Kidney glomerular epithelial cell (primary cell): ENCODE data around the gene SNX10.
"Not testable (repeated sequence)": the region's sequence is repeated elsewhere in the genome, so short reads cannot be mapped to it uniquely, and the experiment has no call there.

ENCODE experiments used
- DNase-seq: peaks from one replicate; lab custom pipeline; 2025; lab: John Stamatoyannopoulos, UW

Gene SNX10

GRCh38 chr7:26291699-26292538 is at the start of gene SNX10:
Gene SNX10 (plus strand): TSS chr7:26291862. CDS start chr7:26346443, 54,581 bp downstream.
- peak; percentile 65 for DNase-seq

- DNase-seq, result no peak
Measured at GRCh38 chr7:26245150-26245549, 46.5 kb upstream of the SNX10 start.

GRCh38 chr7:26250239-26250638 is 41.4 kb upstream of the SNX10 start:
- DNase-seq, result no peak

- not testable (repeated sequence) for DNase-seq
Measured at GRCh38 chr7:26261866-26262265, 29.8 kb upstream of the SNX10 start.

GRCh38 chr7:26265065-26265464 is 26.6 kb upstream of the SNX10 start:
- DNase-seq, result no peak

GRCh38 chr7:26265499-26266075 is 26.1 kb upstream of the SNX10 start:
- DNase-seq, result peak; percentile 3

GRCh38 chr7:26267601-26268166 is 24.0 kb upstream of the SNX10 start:
- DNase-seq, result no peak

GRCh38 chr7:26275213-26275612 is 16.4 kb upstream of the SNX10 start:
- no peak for DNase-seq

GRCh38 chr7:26278770-26279169 is 12.9 kb upstream of the SNX10 start:
- DNase-seq, result peak; percentile 55

GRCh38 chr7:26279405-26279804 is 12.3 kb upstream of the SNX10 start:
- DNase-seq, result no peak

- no peak for DNase-seq
Measured at GRCh38 chr7:26280097-26280496, 11.6 kb upstream of the SNX10 start.

- DNase-seq, result no peak
Measured at GRCh38 chr7:26280723-26281122, 10.9 kb upstream of the SNX10 start.

- no peak for DNase-seq
Measured at GRCh38 chr7:26284477-26284876, 7.2 kb upstream of the SNX10 start.

GRCh38 chr7:26284995-26285632 is 6.5 kb upstream of the SNX10 start:
- no peak for DNase-seq

GRCh38 chr7:26286157-26286556 is 5.5 kb upstream of the SNX10 start:
- no peak for DNase-seq

GRCh38 chr7:26288126-26288525 is 3.5 kb upstream of the SNX10 start:
- DNase-seq, result not testable (repeated sequence)

GRCh38 chr7:26291251-26291650 is 411 bp upstream of the SNX10 start:
- no peak for DNase-seq

- no peak for DNase-seq
Measured at GRCh38 chr7:26292768-26293560, 1.3 kb downstream of the SNX10 start.

GRCh38 chr7:26293569-26294308 is 2.1 kb downstream of the SNX10 start:
- DNase-seq, result no peak

- no peak for DNase-seq
Measured at GRCh38 chr7:26295015-26295414, 3.4 kb downstream of the SNX10 start.

- no peak for DNase-seq
Measured at GRCh38 chr7:26295586-26295985, 3.9 kb downstream of the SNX10 start.
